GM10847 (cell line): Measurements from ENCODE around the gene MIEN1.

Experiments
- POLR2A ChIP-seq: IDR thresholded peaks from 2 replicates; pipeline ENCODE4 v1.6.1; 2011; ENCODE audit not compliant: insufficient read length; ENCODE audit errors: extremely low read depth

MIEN1 gene

DNA sequence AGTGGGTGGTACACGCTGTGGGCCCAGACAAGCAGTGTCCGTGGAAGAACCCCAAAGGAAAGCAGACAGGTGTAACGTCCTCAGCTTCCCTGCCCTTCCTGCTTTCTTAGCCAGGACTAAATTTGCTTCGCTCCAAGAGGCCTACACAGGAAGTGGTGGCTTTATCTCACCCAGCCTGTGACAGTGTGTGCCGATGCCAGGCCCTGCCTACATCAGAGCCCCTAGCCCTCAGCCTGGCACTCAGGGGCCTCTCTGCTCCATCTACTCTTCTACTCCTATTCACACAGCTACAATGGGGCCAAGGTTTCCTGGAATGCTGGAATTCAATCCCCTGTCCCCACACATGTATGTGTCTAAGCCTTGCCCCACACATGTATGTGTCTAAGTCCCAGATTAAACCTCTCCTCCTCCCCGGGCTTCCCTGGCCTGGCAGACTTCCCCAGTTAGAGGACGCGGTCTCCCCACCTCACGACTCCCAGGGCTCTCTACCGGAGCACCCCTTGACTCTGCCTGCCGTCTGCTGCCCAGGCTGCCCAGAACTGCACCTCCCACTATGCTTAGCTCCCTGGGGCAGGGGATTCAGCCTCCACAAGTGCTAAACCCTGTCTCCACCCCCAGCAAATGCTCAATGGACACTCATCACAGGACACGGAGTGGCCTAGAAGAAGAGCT is 50.7 kb downstream of the MIEN1 start:
- TF ChIP-seq POLR2A: no peak
